Tibial nerve (tissue), 4 donors: ENCODE data around the gene FUT9. TPM values are rescaled to one million over a fixed set of nuclear protein-coding genes. Genes with fewer than 3 reads are reported as not detected.

Source experiments
- DNase-seq, 2 donors: peaks; one replicate each; pipeline ENCODE4 v3.0.0-alpha.2; 2019; ENCODE audit warnings: low spot score in 2 of 2
- H3K27ac ChIP-seq, 4 donors: fragments of 200-600 bp; sonication (generic) in 3 of 4; one replicate each; pipeline ENCODE4 v1.5.1; 2017 to 2019; ENCODE audit warnings: mild to moderate bottlenecking in 1 of 4
- H3K27me3 ChIP-seq, 2 donors: fragments of 200-600 bp; sonication (generic) in 1 of 2; one replicate each; pipeline versions ENCODE4 v1.5.1 to v1.6.0; 2017 to 2019
- H3K36me3 ChIP-seq, 3 donors: fragments of 200-600 bp; sonication (generic); one replicate each; pipeline ENCODE4 v1.5.1; 2018 to 2019
- H3K4me1 ChIP-seq, 4 donors: fragments of 200-600 bp; sonication (generic) in 3 of 4; one replicate each; pipeline ENCODE4 v1.5.1; 2017 to 2019
- H3K4me3 ChIP-seq, 4 donors: fragments of 200-600 bp; sonication (generic) in 3 of 4; one replicate each; pipeline ENCODE4 v1.5.1; 2017 to 2019; ENCODE audit warnings: mild to moderate bottlenecking in 1 of 4, moderate library complexity in 1 of 4
- H3K9me3 ChIP-seq, 4 donors: fragments of 200-600 bp; sonication (generic) in 3 of 4; one replicate each; pipeline ENCODE4 v1.5.1; 2017 to 2019
- EP300 ChIP-seq, 2 donors: sonication (generic); formaldehyde crosslinking; IDR thresholded peaks; one replicate each; pipeline ENCODE4 v1.6.1; 2017; ENCODE audit warnings: antibody characterized with exemption in 2 of 2, mild to moderate bottlenecking in 1 of 2
- POLR2A ChIP-seq, 2 donors: fragments of 450-650 bp; IDR thresholded peaks; one replicate each; pipeline ENCODE4 v1.6.1; 2017; ENCODE audit warnings: antibody characterized with exemption in 2 of 2, mild to moderate bottlenecking in 2 of 2, moderate library complexity in 2 of 2
- WGBS, 2 donors: methylation state at CpG; one replicate each; pipeline ENCODE4 v1.1.5; 2018; 5-methylcytosine and 5-hydroxymethylcytosine counted together
- total RNA-seq, 4 donors: library from RNA; depleted of rRNA; stranded (reverse); fragments of >200 nt; gene quantifications; one replicate each; pipeline ENCODE4 v1.1.0, GENCODE V29; 2016
- TF ChIP-seq, protein P1 (sequence below), 5 experiments: fragments of 200-600 bp in 3 of 5; fragments of 450-650 bp in 2 of 5; sonication (generic) in 3 of 5; IDR thresholded peaks; one replicate each; pipeline ENCODE4 v1.5.1; 2016 to 2019; ENCODE audit warnings: antibody characterized with exemption in 5 of 5, mild to moderate bottlenecking in 3 of 5, moderate library complexity in 2 of 5

FUT9 gene
- total RNA-seq, 4 donors from 2014 or later, result not detected

DNA sequence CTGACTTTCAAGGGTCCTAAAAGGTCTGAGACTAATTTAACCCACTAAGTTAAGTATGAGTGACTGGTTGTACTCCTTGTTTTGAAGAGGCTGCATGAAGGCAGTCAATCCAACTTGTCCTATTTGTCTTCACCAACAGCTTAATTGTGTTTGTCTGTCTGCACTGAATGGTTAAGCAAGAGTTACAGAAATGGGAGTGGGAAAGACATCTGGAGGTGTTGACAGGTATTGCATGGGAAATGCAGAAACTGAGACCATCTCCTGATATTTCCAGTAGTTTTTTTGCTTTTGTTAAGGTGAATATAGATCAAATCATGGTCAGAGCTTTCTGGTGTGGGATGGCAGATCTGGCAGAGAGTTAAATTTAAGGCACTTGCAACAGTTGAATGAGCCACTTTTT, 6.5 kb downstream of the FUT9 start:
- no peak overlapping the region for H3K27ac ChIP-seq
- H3K4me3 ChIP-seq, result no peak overlapping the region
- no peak for TF ChIP-seq EP300 (IDR thresholded peaks at IDR 0.05)
- TF ChIP-seq POLR2A (IDR thresholded peaks at IDR 0.05), result no peak
- TF ChIP-seq, protein P1, sequence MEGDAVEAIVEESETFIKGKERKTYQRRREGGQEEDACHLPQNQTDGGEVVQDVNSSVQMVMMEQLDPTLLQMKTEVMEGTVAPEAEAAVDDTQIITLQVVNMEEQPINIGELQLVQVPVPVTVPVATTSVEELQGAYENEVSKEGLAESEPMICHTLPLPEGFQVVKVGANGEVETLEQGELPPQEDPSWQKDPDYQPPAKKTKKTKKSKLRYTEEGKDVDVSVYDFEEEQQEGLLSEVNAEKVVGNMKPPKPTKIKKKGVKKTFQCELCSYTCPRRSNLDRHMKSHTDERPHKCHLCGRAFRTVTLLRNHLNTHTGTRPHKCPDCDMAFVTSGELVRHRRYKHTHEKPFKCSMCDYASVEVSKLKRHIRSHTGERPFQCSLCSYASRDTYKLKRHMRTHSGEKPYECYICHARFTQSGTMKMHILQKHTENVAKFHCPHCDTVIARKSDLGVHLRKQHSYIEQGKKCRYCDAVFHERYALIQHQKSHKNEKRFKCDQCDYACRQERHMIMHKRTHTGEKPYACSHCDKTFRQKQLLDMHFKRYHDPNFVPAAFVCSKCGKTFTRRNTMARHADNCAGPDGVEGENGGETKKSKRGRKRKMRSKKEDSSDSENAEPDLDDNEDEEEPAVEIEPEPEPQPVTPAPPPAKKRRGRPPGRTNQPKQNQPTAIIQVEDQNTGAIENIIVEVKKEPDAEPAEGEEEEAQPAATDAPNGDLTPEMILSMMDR (IDR thresholded peaks at IDR 0.05), result no peak
- no peaks in the 10 kb centered on the region for H3K9me3 ChIP-seq
- no peaks in the 10 kb centered on the region for H3K4me1 ChIP-seq
- H3K36me3 ChIP-seq, result no peaks in the 10 kb centered on the region
- no peaks in the 10 kb centered on the region for H3K27me3 ChIP-seq
- DNase-seq, result no peak

DNA sequence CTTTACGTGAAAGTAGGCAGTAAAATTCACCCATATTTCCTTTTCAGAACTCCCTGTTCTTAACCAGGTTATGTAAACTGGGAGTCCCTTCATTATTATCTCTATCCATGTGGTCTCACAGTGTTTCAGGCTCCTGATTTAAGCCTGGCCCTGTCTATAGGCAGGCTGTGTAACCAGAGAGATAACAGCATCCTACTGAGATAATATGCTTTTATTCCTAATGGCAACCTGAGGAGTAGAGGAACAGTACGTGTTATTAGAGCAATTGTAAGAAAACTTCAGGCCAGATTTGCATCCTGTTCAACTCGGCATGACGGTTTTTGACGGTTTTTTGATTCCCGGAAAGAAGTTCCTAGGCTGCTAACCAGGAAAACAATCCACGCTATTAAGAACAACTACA, 16.9 kb downstream of the FUT9 start:
- TF ChIP-seq, protein P1 (IDR thresholded peaks at IDR 0.05), result no peak
- TF ChIP-seq EP300 (IDR thresholded peaks at IDR 0.05) (no peak), POLR2A (IDR thresholded peaks at IDR 0.05) (no peak)
- no peaks in the 10 kb centered on the region for H3K9me3 ChIP-seq
- H3K36me3 ChIP-seq, result no peaks in the 10 kb centered on the region
- no peak overlapping the region for H3K27ac ChIP-seq
- WGBS, 2 donors, result 64 to 66% methylated on average over 7 of the region's 7 CpGs
- H3K4me1 ChIP-seq, result no peaks in the 10 kb centered on the region
- H3K27me3 ChIP-seq, result no peaks in the 10 kb centered on the region
- DNase-seq, result no peak
- H3K4me3 ChIP-seq, result no peak overlapping the region

DNA sequence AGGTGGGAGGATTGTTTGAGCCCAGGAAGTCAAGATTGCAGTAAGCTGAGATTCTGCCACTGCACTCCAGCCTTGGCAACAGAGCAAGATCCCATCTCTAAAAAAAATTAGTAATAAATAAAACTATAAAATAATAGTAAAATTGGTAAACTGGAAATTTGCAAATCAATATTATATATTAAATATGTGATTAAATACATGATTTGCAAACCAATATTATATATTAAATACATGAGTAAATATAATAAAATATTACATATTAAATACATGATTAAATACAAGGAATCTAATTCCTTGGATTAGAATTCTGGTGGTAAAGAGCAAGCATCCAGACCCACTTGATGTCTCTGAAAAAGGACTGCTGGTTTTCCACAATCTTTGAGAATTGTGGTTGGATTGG, 35.8 kb downstream of the FUT9 start:
- DNase-seq, result no peak
- Histone ChIP-seq H3K27ac (no peak overlapping the region), H3K4me1 (no peaks in the 10 kb centered on the region), H3K4me3 (no peak overlapping the region), H3K36me3 (no peaks in the 10 kb centered on the region), H3K27me3 (no peaks in the 10 kb centered on the region), H3K9me3 (no peaks in the 10 kb centered on the region)
- TF ChIP-seq, protein P1 (IDR thresholded peaks at IDR 0.05), result no peak
- TF ChIP-seq POLR2A (IDR thresholded peaks at IDR 0.05) (no peak), EP300 (IDR thresholded peaks at IDR 0.05) (no peak)

DNA sequence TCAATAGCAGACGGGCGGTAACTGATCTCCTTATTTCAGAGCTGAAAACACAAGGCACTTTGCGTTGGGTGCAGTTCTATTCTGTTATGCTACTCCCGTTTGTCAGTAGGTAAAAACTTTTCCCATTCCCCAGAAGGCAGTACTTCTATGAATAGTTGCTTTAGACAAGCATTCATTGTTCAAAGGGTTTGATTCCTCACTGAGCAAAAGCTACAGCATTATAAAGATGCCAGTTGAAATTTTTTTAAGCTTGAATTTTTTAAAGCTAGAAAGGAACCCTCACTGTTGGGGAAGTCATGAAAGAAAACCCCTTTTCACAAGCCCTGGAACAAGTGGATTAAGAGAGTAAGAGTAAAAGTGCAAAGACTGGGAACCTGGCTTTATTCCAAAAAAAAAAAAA, 42.3 kb downstream of the FUT9 start:
- Histone ChIP-seq H3K36me3 (no peaks in the 10 kb centered on the region), H3K4me1 (no peaks in the 10 kb centered on the region), H3K9me3 (no peaks in the 10 kb centered on the region), H3K4me3 (no peak overlapping the region), H3K27ac (no peak overlapping the region), H3K27me3 (no peaks in the 10 kb centered on the region)
- TF ChIP-seq, protein P1 (IDR thresholded peaks at IDR 0.05), result no peak
- no peak for TF ChIP-seq EP300 (IDR thresholded peaks at IDR 0.05)
- TF ChIP-seq POLR2A (IDR thresholded peaks at IDR 0.05), result no peak
- no peak for DNase-seq
- 29 to 40% methylated on average over 3 to 4 of the region's 4 CpGs for WGBS, 2 donors

DNA sequence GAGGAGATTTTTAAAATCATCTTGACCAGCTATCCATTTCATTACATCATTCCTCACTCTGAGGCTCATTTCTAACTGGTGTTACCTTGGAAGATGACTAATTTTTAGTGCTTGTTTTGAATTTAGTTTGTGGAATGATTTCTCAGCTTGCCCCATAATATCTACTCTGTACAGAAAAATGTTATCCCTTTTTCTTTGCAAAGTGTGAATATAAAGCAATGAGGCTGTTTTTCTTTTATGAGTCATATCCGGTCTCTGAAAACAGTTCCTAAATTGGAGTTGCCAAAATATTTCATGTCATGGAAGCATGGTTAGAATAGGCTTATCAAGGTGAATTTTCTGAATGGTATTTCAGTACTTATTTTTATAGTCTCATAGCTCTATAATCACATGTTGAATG, 43.8 kb downstream of the FUT9 start:
- H3K36me3 ChIP-seq, result no peaks in the 10 kb centered on the region
- H3K9me3 ChIP-seq, result no peaks in the 10 kb centered on the region
- no peaks in the 10 kb centered on the region for H3K4me1 ChIP-seq
- DNase-seq, result no peak
- no peak overlapping the region for H3K27ac ChIP-seq
- no peaks in the 10 kb centered on the region for H3K27me3 ChIP-seq
- 39 to 45% methylated on average over 1 of the region's 1 CpG for WGBS, 2 donors
- H3K4me3 ChIP-seq, result no peak overlapping the region
- TF ChIP-seq POLR2A (IDR thresholded peaks at IDR 0.05), result no peak
- no peak for TF ChIP-seq EP300 (IDR thresholded peaks at IDR 0.05)
- TF ChIP-seq, protein P1 (IDR thresholded peaks at IDR 0.05), result no peak
